HG02588 (cell line): Measurements from ENCODE around the gene VSTM4.

Experiments used
- ATAC-seq: cut with Tn5 transposase; IDR thresholded peaks from one replicate; pipeline ENCODE4 v1.9.1; 2021; ENCODE audit warnings: mild to moderate bottlenecking, moderate library complexity; ENCODE audit not compliant: unreplicated experiment

The VSTM4 gene

GRCh38 chr10:49010295-49010694, 105.0 kb downstream of the VSTM4 start:
- no peak for ATAC-seq

DNA sequence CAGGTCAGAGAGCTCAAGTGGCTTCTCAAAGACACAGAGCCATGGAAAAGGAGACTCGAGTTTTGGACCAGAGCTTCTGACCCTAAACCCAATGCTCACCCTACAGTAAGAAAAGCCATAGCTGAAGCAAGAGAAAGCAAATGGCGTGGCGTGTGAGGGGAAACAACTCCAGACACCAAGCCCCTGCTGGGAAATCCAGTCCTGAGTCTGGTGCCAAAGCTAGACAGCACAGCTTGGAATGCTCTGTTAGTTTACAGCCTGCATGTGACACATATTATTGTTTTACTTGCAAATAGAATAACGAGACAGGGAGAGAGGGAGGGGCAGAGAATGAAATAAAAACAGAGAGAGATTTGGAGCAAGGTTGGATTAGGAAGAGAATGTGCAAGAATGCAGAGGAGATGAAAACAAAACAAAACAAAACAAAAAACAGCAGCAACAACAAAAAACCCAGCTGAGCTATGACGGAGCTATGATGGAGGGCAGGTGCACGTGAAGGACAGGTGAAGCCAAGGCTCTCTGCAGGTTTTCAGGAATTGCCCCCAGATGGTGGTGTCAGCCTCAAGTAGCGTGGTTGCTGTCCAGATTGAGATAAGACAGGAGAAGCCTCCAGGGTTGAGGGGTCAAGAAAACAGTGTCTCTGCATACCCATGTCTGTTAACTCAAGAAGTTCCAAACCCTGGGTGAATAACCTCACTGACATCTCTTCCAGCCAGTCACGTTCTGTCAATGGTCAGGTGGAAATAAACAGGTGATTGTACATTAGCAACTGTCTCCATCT, 105.9 kb downstream of the VSTM4 start:
- ATAC-seq, result no peak

- ATAC-seq, result no peak
Measured at GRCh38 chr10:49008505-49009198, 106.7 kb downstream of the VSTM4 start.

DNA sequence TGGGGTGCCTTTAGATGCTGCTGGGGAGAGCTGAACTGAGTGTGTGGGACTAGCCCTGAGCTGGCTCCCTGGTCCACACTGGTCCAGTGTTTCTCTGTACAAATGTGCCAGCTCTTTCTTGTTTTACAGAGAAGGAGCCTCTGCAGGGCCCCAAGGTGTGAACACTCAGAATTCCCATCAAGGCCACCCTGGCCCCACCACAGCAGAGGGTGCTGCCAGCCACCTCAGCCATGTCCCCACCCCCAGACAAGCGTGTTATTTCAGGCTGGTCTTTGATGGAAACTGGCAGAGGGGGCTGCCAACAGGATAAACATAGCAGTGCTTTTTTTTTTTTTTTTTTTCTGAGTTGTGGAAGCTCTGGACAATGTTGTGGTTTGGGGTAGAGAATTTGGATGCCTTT, 107.2 kb downstream of the VSTM4 start:
- no peak for ATAC-seq

DNA sequence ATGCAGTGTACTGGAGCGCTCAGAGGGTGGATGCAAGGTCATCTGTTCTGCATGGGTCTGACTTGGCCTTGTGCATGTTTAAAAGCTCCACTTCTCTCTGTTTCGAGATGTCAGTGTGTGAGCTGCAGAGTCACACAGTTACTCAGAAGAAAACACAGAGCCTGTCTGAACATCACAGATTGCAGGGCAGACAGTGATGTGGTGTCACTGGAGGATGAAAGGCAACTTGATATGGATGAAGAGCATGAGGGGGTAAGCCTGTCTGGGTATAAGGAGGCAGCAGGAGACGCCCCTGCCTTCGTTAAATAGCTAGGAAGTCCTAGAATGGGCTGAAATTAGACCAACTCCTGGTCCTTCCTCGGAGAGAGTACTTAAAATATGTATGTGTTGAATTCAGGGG, 108.2 kb downstream of the VSTM4 start:
- no peak for ATAC-seq

DNA sequence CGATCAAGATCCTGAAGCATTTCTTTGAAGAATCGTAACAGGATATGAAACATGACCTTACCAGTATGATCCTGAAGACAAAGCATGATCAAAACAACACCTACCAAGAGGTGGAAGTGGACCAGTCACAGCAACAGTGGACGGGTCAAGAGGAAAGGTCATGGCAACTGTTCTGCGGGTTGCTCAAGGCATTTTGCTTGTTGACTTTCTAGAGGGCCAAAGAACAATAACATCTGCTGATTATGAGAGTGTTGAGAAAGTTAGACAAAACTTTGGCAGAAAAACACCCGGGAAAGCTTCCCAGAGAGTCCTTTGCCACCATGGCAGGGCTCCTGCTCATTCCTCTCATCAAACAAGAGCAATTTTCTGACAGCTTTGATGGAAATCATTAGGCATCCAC, 110.1 kb downstream of the VSTM4 start:
- no peak for ATAC-seq

- no peak for ATAC-seq
Measured at GRCh38 chr10:49001870-49002672, 113.3 kb downstream of the VSTM4 start.

DNA sequence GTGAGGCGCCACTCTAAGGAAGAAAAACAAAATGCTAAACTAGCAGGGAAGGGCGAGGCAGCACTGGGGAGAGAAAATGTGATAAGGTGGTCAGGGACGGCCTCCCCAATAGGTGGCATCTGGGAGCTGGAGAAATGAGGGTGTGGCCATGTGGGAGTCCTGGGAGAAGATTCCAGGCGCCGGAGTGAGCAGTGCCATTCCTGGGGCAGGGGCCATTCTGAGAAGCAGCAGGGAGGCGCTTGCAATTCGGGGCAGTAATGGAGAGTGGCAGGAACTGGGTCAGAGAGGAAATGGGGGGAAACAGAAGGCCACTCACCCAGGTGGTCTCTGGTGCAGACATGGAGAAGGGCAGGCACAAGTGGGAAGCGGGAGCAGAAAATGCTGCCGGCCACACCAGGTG, 113.9 kb downstream of the VSTM4 start:
- ATAC-seq, result no peak

GRCh38 chr10:49000437-49001398, 114.6 kb downstream of the VSTM4 start:
- no peak for ATAC-seq

GRCh38 chr10:48999346-48999745, 116.0 kb downstream of the VSTM4 start:
- no peak for ATAC-seq

GRCh38 chr10:48996329-48996728, 119.0 kb downstream of the VSTM4 start:
- no peak for ATAC-seq

DNA sequence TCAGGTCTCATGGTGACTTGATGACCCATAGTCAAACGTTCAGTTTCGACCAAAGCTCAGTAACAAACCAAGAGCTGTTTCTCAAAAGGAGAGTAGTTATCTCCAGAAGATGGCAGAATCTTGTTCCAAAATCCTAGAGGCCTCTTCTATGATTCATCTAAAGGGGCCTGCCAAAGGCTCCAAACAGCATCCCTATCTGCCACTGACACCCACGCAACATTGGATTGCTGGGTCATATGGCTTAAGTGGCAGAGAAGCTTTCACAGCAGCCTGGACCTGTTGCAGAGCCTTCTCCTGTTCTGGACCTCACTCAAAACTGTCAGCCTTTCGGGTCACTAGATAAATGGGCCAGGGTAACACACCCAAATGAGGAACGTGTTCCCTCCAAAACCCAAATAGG, 121.7 kb downstream of the VSTM4 start:
- no peak for ATAC-seq

DNA sequence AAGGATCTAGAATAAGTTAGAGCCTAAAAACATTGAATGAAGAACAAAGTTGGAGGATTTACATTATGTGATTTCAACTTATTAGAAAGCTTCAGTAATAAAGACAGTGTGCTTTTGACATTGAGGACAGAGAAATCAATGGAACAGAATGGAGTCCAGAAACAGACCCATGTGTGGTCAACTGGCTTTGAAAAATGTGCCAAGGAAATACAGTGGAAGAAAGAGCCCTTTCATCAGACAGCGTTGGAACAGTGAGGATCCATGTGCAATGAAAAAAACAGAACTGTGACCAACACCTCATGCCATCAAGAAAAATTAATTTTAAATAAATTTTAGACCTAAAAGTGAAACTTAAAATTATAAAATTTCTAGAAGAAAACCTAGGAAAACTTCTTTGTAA, 125.1 kb downstream of the VSTM4 start:
- no peak for ATAC-seq

DNA sequence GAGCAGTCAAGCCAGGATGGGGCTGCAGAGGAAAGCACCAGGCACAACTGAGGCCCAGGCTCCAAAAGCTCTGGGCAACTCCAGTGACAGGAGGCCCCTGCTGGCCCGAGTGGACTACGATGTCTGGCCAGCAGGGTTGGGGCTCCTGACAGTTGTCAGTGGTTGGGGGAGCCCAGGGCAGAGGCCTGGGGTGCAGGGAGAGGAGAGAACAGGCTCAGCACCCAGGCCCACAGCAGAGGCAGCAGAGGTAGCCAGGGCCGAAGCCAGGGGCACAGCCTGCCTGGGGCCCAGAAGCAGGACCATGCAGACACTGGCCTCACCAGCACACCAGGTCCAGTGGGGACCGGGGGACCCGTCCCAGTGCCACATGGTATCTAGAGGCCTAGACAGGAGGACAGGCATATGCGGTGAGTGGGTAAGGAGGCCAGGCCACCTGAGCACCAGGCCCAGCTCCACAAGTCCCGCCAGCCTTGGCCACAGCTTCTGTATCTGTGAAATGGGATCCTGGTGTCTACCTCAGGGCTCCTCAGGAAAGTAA, 129.6 kb downstream of the VSTM4 start:
- no peak for ATAC-seq

- no peak for ATAC-seq
Measured at GRCh38 chr10:48983648-48984351, 131.5 kb downstream of the VSTM4 start.

DNA sequence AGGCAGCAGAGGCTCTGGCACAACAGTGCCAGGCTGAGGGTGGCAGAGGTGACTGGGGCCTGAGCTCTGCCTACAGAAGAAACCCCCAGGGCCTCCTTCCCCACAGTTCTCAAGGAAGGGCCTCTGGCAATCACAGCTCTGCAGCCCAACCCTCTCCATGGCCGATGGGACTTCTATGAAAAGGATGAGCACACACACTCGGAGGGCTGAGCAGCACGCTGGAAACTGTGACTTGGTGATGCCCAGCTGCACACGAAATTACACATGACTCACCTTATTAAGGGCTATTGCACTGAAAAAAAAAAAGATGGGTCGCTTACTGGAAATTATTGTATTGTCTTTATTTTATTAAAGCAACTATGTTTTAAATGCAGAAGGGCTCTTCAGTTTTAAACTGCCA, 132.7 kb downstream of the VSTM4 start:
- no peak for ATAC-seq

- ATAC-seq, result no peak
Measured at GRCh38 chr10:48981310-48981907, 133.9 kb downstream of the VSTM4 start.

- ATAC-seq, result no peak
Measured at GRCh38 chr10:48978318-48978717, 137.0 kb downstream of the VSTM4 start.

GRCh38 chr10:48976196-48976595, 139.1 kb downstream of the VSTM4 start:
- no peak for ATAC-seq
